HG03354 (cell line): ENCODE results near the gene VWA3B.

Experiments used
- ATAC-seq: cut with Tn5 transposase; IDR thresholded peaks from one replicate; pipeline ENCODE4 v1.9.1; 2021; ENCODE audit warnings: mild to moderate bottlenecking; ENCODE audit not compliant: unreplicated experiment, poor library complexity, severe bottlenecking

VWA3B gene

GRCh38 chr2:98356729-98357128 is 269.8 kb downstream of the VWA3B start:
- no peak for ATAC-seq

DNA sequence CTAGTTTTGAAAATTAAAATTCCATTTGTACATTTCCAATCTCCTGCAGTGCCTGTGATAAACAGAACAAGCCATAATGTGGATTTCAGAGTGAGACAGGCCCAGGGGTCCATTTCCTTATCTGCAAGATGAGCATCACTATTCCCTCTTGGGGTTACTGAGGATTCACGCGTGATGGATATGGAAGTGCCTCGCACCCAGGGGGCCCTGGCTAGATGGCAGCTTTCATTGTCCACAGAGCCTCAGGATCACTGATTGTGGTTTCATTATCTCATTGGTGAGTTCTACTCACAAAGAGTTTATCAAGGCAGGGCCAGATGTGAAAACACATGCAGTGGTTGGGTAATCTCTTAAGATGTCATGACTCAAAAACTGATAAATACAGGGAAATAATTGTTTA is 270.9 kb downstream of the VWA3B start:
- no peak for ATAC-seq

DNA sequence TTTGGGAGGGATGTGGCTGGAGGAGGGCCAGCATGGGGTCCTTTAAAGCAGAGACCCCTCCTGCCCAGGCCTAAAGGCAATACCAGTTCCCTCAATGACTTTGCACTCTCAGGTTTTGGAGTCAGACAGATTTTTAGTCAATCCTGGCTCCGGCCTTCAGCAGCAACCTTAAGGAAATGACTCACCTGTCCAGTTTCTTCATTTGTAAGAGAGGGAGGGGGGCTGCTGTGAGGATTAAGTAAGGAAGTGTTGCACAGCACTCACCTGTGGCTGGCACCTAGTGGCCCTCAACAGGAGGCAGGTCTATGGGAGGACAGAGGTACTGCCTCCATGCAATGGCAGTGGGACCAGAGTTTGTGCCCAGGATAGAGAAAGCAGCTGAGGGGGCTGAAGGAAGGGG is 273.0 kb downstream of the VWA3B start:
- no peak for ATAC-seq
